ENCODE measurements around the gene ALDH4A1. TPM values are rescaled to one million over a fixed set of nuclear protein-coding genes. Genes with fewer than 3 reads are reported as not detected.
A peak's percentile ranks its signal among the peaks of the same experiment; 100 is the strongest.

ALDH4A1 gene
- total and polyA plus RNA-seq, 9 of the 15 experiments (the other 6 are each of a cell fraction or from before 2014, with no cell fraction given) = 0.27 to 31.4 (median 16.6) TPM

DNA sequence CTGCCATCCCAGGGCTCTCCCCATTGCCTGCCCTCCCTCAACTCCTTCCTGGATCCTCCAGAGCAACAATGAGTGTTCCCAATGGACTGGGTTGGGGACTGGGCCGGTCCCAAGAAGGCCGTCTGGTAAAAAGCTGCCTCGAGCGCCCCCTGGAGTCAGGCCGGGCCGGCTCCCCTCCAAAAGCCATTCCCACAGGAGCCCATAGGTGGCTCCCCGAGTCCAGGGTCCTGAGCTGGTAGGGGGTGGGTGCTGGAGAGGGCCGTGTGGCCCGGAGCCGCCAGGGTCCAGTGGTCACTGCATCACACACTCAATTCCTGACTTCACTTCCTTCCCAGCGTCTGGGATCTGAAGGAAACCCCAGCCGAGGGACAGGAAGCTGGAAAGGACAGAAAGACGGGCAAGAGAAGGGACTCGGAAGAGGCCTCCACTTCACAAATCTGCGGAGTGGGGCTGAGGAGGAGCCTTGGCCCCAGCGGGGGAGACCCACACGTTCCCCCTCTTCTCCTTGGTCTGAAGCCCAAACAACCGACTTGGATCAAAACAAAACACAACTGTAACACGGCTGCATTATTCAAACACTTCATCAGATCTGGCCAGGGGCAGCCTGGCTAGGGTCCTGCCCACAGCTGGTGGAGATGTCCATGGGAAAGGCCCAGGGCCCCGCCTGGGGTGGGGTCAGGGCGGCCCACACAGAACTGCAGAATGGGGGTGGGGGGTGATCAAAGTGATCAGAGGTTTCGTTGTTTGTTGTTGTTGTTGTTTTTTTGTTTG, 10.9 kb upstream of the ALDH4A1 start (continued):
- TF ChIP-seq CTCFL (IDR thresholded peaks at IDR 0.05; ENCODE audit: borderline replicate concordance, insufficient read depth, low read depth, low read length, poor library complexity, severe bottlenecking) (peak; percentile 87), BCL6 (CRISPR knock-in tag; IDR thresholded peaks at IDR 0.05) (no peak), KDM2B (CRISPR knock-in tag; IDR thresholded peaks at IDR 0.05) (no peak), XRCC5 (IDR thresholded peaks at IDR 0.05; ENCODE audit: low read depth, low read length) (peak; percentile 93), ZNF778 (CRISPR knock-in tag; IDR thresholded peaks at IDR 0.05) (no peak), BRCA1 (IDR thresholded peaks at IDR 0.05) (no peak), BRCA1 (CRISPR knock-in tag; IDR thresholded peaks at IDR 0.05) (no peak), ZNF407 (IDR thresholded peaks at IDR 0.05; ENCODE audit: low read depth) (no peak), POLR2A (conservative IDR thresholded peaks at IDR 0.05) (no peak), E4F1 (CRISPR knock-in tag; IDR thresholded peaks at IDR 0.05; ENCODE audit: borderline replicate concordance) (no peak), ZC3H8 (IDR thresholded peaks at IDR 0.05) (no peak), PHF8 (IDR thresholded peaks at IDR 0.05; ENCODE audit: borderline replicate concordance, low read length) (no peak), EP400 (IDR thresholded peaks at IDR 0.05) (no peak), NFRKB (IDR thresholded peaks at IDR 0.05; ENCODE audit: low read depth) (no peak)
